22Rv1 (cell line): ENCODE results near the gene S100PBP.

ENCODE experiments used
- ZFX ChIP-seq: fragments of 450-650 bp; IDR thresholded peaks from 2 replicates; pipeline ENCODE4 v1.6.1; 2017; ENCODE audit warnings: antibody characterized with exemption, borderline replicate concordance
- TF ChIP-seq, protein P1 (sequence below): fragments of 450-650 bp; IDR thresholded peaks from 2 replicates; pipeline ENCODE4 v1.5.1; 2017; ENCODE audit warnings: mild to moderate bottlenecking

- TF ChIP-seq, protein P1, sequence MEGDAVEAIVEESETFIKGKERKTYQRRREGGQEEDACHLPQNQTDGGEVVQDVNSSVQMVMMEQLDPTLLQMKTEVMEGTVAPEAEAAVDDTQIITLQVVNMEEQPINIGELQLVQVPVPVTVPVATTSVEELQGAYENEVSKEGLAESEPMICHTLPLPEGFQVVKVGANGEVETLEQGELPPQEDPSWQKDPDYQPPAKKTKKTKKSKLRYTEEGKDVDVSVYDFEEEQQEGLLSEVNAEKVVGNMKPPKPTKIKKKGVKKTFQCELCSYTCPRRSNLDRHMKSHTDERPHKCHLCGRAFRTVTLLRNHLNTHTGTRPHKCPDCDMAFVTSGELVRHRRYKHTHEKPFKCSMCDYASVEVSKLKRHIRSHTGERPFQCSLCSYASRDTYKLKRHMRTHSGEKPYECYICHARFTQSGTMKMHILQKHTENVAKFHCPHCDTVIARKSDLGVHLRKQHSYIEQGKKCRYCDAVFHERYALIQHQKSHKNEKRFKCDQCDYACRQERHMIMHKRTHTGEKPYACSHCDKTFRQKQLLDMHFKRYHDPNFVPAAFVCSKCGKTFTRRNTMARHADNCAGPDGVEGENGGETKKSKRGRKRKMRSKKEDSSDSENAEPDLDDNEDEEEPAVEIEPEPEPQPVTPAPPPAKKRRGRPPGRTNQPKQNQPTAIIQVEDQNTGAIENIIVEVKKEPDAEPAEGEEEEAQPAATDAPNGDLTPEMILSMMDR, result no peak
- TF ChIP-seq ZFX, result no peak
Observed at GRCh38 chr1:32811917-32812316, 5.5 kb upstream of the S100PBP start.
